Spleen (tissue), 7 donors: ENCODE measurements around the gene CSNK1D.
A peak's percentile ranks its signal among the peaks of the same experiment; 100 is the strongest.

ENCODE experiments used
- CTCF ChIP-seq, 11 experiments: fragments of 200-600 bp in 7 of 11; fragments of 450-650 bp in 4 of 11; sonication (generic) in 4 of 11; IDR thresholded peaks in 8 of 11; conservative IDR thresholded peaks in 3 of 11; 1 replicate in 7 of 11; 2 replicates in 4 of 11; pipeline versions ENCODE4 v1.4.0 to v1.8.0; 2016 to 2021; ENCODE audit warnings: antibody characterized with exemption in 11 of 11, inconsistent platforms in 4 of 11, mild to moderate bottlenecking in 1 of 11
- POLR2A ChIP-seq, 3 donors: fragments of 450-650 bp; IDR thresholded peaks; one replicate each; pipeline ENCODE4 v1.5.1; 2017; ENCODE audit warnings: antibody characterized with exemption in 3 of 3, mild to moderate bottlenecking in 1 of 3
- POLR2AphosphoS5 ChIP-seq, 3 donors: sonication (generic); formaldehyde crosslinking; IDR thresholded peaks; one replicate each; pipeline ENCODE4 v1.5.1; 2017; ENCODE audit warnings: antibody characterized with exemption in 3 of 3
- donor health status: DM: no; HTN: no; CAD: no; lungs with moderate emphysema.
- donor health status: DM: no; HTN: no; CAD: no.
- donor health status: DM: no; HTN: no; CAD: no.

- TF ChIP-seq POLR2A (IDR thresholded peaks at IDR 0.05) = no peak
- no peak for TF ChIP-seq CTCF (IDR thresholded peaks at IDR 0.05 in 8 of 11, conservative IDR thresholded peaks at IDR 0.05 in 3 of 11)
- TF ChIP-seq POLR2AphosphoS5 (IDR thresholded peaks at IDR 0.05) = peak in 1 of 3 donors; percentile 60
Observed at GRCh38 chr17:82200743-82201497, 72.6 kb downstream of the CSNK1D start.
